Activated B cell treated with CpG ODN at 0.5 μM for 24 hours (primary cell): ENCODE measurements around the gene MYOZ2. TPM values are rescaled to one million over a fixed set of nuclear protein-coding genes. Genes with fewer than 3 reads are reported as not detected.
A peak's percentile ranks its signal among the peaks of the same experiment; 100 is the strongest.
"Not testable (repeated sequence)": the region's sequence is repeated elsewhere in the genome, so short reads cannot be mapped to it uniquely, and the experiment has no call there.

Source experiments
- ATAC-seq: fragments of 200-7000 bp; cut with Tn5 transposase; one replicate; pipeline ENCODE4 v1.10.0; 2021; ENCODE audit warnings: low read depth, mild to moderate bottlenecking, moderate library complexity
- CTCF ChIA-PET: fragments of 350-600 bp; sonication (Branson Sonifier 250); formaldehyde crosslinking; loops from one replicate; lab custom pipeline; 2021; ENCODE audit warnings: antibody characterized with exemption; lab: Charles Lee
- POLR2A ChIA-PET: fragments of 350-600 bp; sonication (Branson Sonifier 250); formaldehyde crosslinking; loops from one replicate; lab custom pipeline; 2021; ENCODE audit warnings: antibody characterized with exemption; lab: Charles Lee
- DNase-seq: peaks from one replicate; pipeline ENCODE4 v3.0.0; 2022
- H3K27ac Mint-ChIP-seq: one replicate; pipeline ENCODE4 v1.8.0; 2020; ENCODE audit warnings: mixed read lengths
- H3K27me3 Mint-ChIP-seq: one replicate; pipeline ENCODE4 v1.8.0; 2021; ENCODE audit warnings: mixed read lengths
- H3K36me3 Mint-ChIP-seq: one replicate; pipeline ENCODE4 v1.8.0; 2021; ENCODE audit warnings: low read depth, mixed read lengths
- H3K4me1 Mint-ChIP-seq: one replicate; pipeline ENCODE4 v1.8.0; 2021; ENCODE audit warnings: mixed read lengths
- H3K4me3 Mint-ChIP-seq: one replicate; pipeline ENCODE4 v1.8.0; 2020; ENCODE audit warnings: mild to moderate bottlenecking, mixed read lengths
- H3K9me3 Mint-ChIP-seq: one replicate; pipeline ENCODE4 v1.8.0; 2020; ENCODE audit warnings: mixed read lengths
- intact Hi-C: fragments of 100-400 bp; cut with micrococcal nuclease; formaldehyde crosslinking; loops from one replicate; pipeline ENCODE4 v1.15.1; 2024
- total RNA-seq: library from RNA; stranded (reverse); gene quantifications from 2 replicates; pipeline ENCODE4 v1.2.3, GENCODE V29; 2022
- TF ChIP-seq, protein P1 (sequence below): fragments of 200-600 bp; IDR thresholded peaks from one replicate; pipeline ENCODE4 v1.8.0; 2022; ENCODE audit warnings: antibody characterized with exemption, mild to moderate bottlenecking

The MYOZ2 gene
- total RNA-seq, 1 donor from 2014 or later: not detected

DNA sequence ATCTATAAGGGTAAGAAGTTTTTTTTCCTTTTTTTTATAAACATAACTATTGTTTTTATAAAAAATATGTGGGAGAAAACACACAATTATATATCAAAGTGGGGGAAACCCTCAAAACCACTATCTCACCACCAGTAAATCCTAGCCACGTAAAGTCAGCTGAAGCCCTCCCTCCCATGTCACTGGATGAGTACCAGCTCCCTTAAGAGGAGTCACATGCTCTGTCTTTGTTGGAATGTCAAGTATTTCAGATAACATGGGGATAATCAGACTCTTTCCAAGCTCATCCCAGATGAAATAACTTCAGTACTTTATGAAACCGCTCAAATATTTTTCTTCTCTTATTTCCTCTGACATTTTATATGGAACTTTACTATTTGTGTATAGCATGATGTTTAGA lies 2.4 kb downstream of the MYOZ2 start:
- no peak overlapping the region for H3K4me3 Mint-ChIP-seq
- intact Hi-C loops: no loop called here
- peaks cover 25% of the 10 kb centered on the region for H3K4me1 Mint-ChIP-seq
- ChIA-PET POLR2A (interaction anchor here (4.2 kb wide), 1 partner anchor 75 kb away, joined by 16 read pairs; the partner anchor contains the start of gene USP53), CTCF (no interaction called here)
- ATAC-seq: no peak
- TF ChIP-seq, protein P1, sequence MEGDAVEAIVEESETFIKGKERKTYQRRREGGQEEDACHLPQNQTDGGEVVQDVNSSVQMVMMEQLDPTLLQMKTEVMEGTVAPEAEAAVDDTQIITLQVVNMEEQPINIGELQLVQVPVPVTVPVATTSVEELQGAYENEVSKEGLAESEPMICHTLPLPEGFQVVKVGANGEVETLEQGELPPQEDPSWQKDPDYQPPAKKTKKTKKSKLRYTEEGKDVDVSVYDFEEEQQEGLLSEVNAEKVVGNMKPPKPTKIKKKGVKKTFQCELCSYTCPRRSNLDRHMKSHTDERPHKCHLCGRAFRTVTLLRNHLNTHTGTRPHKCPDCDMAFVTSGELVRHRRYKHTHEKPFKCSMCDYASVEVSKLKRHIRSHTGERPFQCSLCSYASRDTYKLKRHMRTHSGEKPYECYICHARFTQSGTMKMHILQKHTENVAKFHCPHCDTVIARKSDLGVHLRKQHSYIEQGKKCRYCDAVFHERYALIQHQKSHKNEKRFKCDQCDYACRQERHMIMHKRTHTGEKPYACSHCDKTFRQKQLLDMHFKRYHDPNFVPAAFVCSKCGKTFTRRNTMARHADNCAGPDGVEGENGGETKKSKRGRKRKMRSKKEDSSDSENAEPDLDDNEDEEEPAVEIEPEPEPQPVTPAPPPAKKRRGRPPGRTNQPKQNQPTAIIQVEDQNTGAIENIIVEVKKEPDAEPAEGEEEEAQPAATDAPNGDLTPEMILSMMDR: no peak
- H3K36me3 Mint-ChIP-seq: no peaks in the 10 kb centered on the region
- no peak for DNase-seq
- no peak overlapping the region for H3K27ac Mint-ChIP-seq
- H3K9me3 Mint-ChIP-seq: no peaks in the 10 kb centered on the region
- no peaks in the 10 kb centered on the region for H3K27me3 Mint-ChIP-seq

DNA sequence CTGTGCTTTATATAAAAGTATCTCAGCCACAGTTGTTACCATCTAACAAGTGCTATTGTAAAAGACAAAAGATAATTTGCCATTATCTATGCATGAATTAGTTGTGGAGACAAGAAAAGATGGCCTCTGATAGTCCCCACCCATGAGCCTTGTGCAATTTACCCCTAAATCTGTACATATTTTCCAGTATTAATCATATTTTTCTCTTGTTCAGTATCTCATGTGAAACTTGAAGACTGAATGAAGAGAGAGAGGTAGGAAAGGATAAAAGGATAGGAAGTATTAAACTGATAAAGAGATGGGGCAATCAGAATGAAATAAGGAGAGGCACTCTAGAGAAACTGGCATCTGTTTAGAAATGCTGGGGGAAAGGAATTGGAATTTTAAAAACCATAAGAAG lies 3.7 kb downstream of the MYOZ2 start:
- DNase-seq (no peak), ATAC-seq (no peak)
- peak overlapping the region; percentile 61 for H3K4me3 Mint-ChIP-seq
- TF ChIP-seq, protein P1: no peak
- ChIA-PET CTCF (no interaction called here), POLR2A (interaction anchor here (4.2 kb wide), 1 partner anchor 73 kb away, joined by 16 read pairs; the partner anchor contains the start of gene USP53)
- peak overlapping the region; percentile 79 for H3K27ac Mint-ChIP-seq
- peaks cover 25% of the 10 kb centered on the region for H3K4me1 Mint-ChIP-seq
- no peaks in the 10 kb centered on the region for H3K27me3 Mint-ChIP-seq
- intact Hi-C loops: no loop called here
- no peaks in the 10 kb centered on the region for H3K9me3 Mint-ChIP-seq
- no peaks in the 10 kb centered on the region for H3K36me3 Mint-ChIP-seq

DNA sequence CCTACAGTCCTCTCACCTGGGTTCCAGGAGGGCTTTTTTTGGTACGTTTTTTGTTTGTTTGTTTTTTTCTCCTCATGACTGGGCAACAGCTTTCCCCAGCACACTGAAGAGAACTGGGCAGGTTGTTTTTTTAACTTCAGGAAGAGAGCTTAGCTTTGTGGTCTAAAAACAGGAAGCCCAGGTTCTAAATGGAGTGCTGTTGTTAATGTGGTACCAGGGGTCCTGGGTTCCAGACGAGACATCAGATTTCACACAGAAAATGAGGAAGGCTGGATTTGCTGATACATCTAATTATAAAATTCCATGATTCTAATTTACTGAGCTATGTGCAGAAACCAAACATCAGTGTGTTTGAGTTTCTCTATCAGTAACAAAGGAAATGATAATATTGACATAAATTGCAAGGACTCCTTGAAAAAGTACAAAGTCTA lies 4.2 kb downstream of the MYOZ2 start:
- H3K36me3 Mint-ChIP-seq: no peaks in the 10 kb centered on the region
- intact Hi-C loops: no loop called here
- peaks cover 27% of the 10 kb centered on the region for H3K4me1 Mint-ChIP-seq
- H3K4me3 Mint-ChIP-seq: peak overlapping the region; percentile 61
- DNase-seq (no peak), ATAC-seq (peak; percentile 68)
- H3K9me3 Mint-ChIP-seq: no peaks in the 10 kb centered on the region
- POLR2A ChIA-PET: interaction anchor here (0.7 to 4.2 kb wide), 2 partner anchors 73 to 97 kb away, joined by 3 to 16 read pairs; partner anchors contain the start of gene USP53
- TF ChIP-seq, protein P1: no peak
- H3K27ac Mint-ChIP-seq: peak overlapping the region; percentile 79
- H3K27me3 Mint-ChIP-seq: no peaks in the 10 kb centered on the region
- CTCF ChIA-PET: no interaction called here

DNA sequence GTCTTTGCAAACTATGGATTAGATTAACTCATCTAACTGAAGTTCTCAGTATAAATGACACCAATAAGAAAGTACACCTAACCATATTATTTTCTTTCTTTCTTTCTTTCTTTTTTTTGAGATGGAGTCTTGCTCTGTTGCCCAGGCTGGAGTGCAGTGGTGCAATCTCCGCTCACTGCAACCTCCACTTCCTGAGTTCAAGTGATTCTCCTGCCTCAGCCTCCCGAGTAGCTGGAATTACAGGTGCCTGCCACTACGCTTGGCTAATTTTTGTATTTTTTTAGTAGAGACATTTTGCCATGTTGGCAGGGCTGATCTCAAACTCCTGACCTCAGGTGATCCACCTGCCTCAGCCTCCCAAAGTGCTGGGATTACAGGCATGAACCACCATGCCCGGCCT lies 5.7 kb downstream of the MYOZ2 start:
- H3K27me3 Mint-ChIP-seq, intact Hi-C loops, ATAC-seq, H3K36me3 Mint-ChIP-seq, H3K9me3 Mint-ChIP-seq, DNase-seq, CTCF ChIA-PET, POLR2A ChIA-PET, H3K4me3 Mint-ChIP-seq: not testable (repeated sequence)
- Mint-ChIP-seq H3K27ac (peak overlapping the region; percentile 68), H3K4me1 (peaks cover 27% of the 10 kb centered on the region)

DNA sequence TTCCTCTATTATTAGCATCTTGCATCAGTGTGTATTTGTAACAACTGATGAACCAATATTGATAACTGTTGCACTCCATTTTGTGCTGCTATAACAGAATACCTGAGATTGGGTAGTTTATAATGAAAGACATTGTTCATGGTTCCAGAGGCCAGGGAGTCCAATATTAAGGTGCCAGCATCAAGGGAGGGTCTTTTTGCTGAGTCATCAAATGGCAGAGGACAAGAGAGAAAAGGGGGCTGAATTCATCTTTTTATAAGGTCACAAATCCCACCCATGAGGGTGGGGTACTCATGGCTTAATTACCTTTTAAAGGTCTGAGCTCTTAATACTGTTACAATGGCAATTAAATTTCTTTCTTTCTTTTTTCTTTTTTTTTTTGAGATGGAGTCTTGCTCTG lies 7.2 kb downstream of the MYOZ2 start:
- H3K36me3 Mint-ChIP-seq: no peaks in the 10 kb centered on the region
- peaks cover 27% of the 10 kb centered on the region for H3K4me1 Mint-ChIP-seq
- TF ChIP-seq, protein P1: no peak
- ChIA-PET CTCF (no interaction called here), POLR2A (interaction anchor here (0.6 kb wide), 1 partner anchor 182 kb away, joined by 3 read pairs; no protein-coding TSS in a partner anchor)
- H3K9me3 Mint-ChIP-seq: no peaks in the 10 kb centered on the region
- H3K4me3 Mint-ChIP-seq: no peak overlapping the region
- DNase-seq: no peak
- ATAC-seq: no peak
- intact Hi-C loops: no loop called here
- H3K27ac Mint-ChIP-seq: no peak overlapping the region
- no peaks in the 10 kb centered on the region for H3K27me3 Mint-ChIP-seq

DNA sequence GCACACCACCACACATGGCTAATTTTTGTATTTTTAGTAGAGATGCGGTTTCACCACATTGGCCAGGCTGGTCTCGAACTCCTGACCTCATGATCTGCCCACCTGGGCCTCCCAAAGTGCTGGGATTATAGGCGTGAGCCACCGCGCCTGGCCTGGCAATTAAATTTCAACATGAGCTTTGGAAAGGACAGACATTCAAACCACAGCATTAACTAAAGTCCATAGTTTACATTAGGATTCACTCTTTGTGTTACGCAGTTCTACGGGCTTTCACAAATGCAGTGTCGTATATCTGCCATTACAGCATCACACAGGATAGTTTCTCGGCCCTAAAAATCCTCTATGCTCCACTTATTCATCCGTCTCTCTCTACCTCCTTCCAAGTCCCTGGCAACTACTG lies 7.7 kb downstream of the MYOZ2 start:
- peaks cover 25% of the 10 kb centered on the region for H3K4me1 Mint-ChIP-seq
- DNase-seq, H3K36me3 Mint-ChIP-seq, intact Hi-C loops, H3K4me3 Mint-ChIP-seq, CTCF ChIA-PET, H3K9me3 Mint-ChIP-seq, ATAC-seq, H3K27me3 Mint-ChIP-seq, H3K27ac Mint-ChIP-seq: not testable (repeated sequence)
- POLR2A ChIA-PET: interaction anchor here (0.6 kb wide), 1 partner anchor 183 kb away, joined by 3 read pairs; no protein-coding TSS in a partner anchor
